Measurements from ENCODE around the gene LIN7B. TPM values are rescaled to one million over a fixed set of nuclear protein-coding genes. Genes with fewer than 3 reads are reported as not detected.

The LIN7B gene
- total RNA-seq, 1 experiment from 2014 or later: 11.8 TPM

DNA sequence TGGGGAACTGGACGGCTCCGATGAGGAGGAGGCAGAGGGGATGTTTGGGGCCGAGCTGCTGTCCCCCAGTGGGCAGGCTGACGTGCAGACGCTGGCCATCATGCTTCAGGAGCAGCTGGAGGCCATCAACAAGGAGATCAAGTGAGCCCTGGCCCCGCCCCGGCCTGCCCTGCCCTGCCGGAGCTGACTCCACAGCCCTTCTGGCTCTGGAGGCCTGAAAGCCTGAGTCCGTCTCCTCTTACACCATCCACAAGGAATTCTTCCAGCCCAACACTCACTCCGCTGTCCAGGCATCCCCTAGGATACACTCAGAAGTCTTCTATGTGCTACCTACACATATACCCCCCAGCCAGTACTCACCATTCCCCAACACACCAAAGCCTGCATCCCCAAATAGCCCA lies 22.6 kb downstream of the LIN7B start:
- H3K4me1 Mint-ChIP-seq (ENCODE audit: low read depth, unreplicated experiment): no peaks in the 10 kb centered on the region
- intact Hi-C loops (cut with micrococcal nuclease; ENCODE audit: unreplicated experiment): no loop called here
- H3K4me3 Mint-ChIP-seq (ENCODE audit: unreplicated experiment): no peak overlapping the region
- ChIA-PET CTCF (interaction anchor here (1.4 kb wide), 1 partner anchor 23 kb away, joined by 3 read pairs; no protein-coding TSS in a partner anchor), POLR2A (no interaction called here)
- peaks cover 21% of the 10 kb centered on the region for H3K36me3 Mint-ChIP-seq (ENCODE audit: insufficient read depth, unreplicated experiment)
- Histone ChIP-seq H3K36me3 (ENCODE audit: control insufficient read depth, insufficient read depth, low read length) (no peaks in the 10 kb centered on the region; the same call in 1 of the 2 replicates), H3K4me1 (no peaks in the 10 kb centered on the region), H3K27me3 (replicated peaks; ENCODE audit: control insufficient read depth, insufficient read depth, low read length) (no peaks in the 10 kb centered on the region), H3K9me3 (0 out of 2 replicates have a peak, but pooled peaks cover 4% of the 10 kb centered on the region), H3K4me3 (ENCODE audit: low read depth, low read length) (no peak overlapping the region)
- H3K27me3 Mint-ChIP-seq (ENCODE audit: insufficient read depth, unreplicated experiment): no peaks in the 10 kb centered on the region
- no peak overlapping the region for H3K27ac Mint-ChIP-seq (ENCODE audit: unreplicated experiment)
- TF ChIP-seq, protein P1, sequence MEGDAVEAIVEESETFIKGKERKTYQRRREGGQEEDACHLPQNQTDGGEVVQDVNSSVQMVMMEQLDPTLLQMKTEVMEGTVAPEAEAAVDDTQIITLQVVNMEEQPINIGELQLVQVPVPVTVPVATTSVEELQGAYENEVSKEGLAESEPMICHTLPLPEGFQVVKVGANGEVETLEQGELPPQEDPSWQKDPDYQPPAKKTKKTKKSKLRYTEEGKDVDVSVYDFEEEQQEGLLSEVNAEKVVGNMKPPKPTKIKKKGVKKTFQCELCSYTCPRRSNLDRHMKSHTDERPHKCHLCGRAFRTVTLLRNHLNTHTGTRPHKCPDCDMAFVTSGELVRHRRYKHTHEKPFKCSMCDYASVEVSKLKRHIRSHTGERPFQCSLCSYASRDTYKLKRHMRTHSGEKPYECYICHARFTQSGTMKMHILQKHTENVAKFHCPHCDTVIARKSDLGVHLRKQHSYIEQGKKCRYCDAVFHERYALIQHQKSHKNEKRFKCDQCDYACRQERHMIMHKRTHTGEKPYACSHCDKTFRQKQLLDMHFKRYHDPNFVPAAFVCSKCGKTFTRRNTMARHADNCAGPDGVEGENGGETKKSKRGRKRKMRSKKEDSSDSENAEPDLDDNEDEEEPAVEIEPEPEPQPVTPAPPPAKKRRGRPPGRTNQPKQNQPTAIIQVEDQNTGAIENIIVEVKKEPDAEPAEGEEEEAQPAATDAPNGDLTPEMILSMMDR (IDR thresholded peaks at IDR 0.05; ENCODE audit: insufficient read depth in 1 of 2, low read depth in 1 of 2, low read length in 1 of 2, severe bottlenecking in 1 of 2, unreplicated experiment in 1 of 2): no peak
- H3K9me3 Mint-ChIP-seq (ENCODE audit: unreplicated experiment): no peaks in the 10 kb centered on the region
- BruUV-seq (replicated peaks): no TSS peak
- no peak for DNase-seq

DNA sequence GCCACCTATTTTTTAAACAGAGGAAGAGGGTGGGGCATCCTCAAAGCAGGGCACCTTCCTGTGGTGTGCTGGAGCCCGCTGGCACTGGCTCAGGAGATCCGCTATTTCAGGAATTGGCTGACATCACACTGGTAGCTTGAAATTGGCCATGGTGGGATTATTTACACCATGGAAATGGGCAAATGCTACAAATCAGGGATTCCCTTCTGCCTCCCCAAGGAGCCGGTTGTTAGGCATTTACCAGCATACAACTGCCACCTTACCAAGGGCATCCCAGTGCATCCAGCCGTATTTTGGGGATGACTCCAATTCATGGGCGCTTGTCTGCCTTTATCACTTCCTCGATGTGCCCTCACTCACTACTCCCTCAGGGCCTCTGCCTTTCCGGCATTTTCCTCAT lies 26.8 kb downstream of the LIN7B start:
- no peaks in the 10 kb centered on the region for H3K4me1 ChIP-seq
- H3K36me3 ChIP-seq (ENCODE audit: control insufficient read depth, insufficient read depth, low read length): peaks cover 1% of the 10 kb centered on the region; the same call in 1 of the 2 replicates
- DNase-seq: no peak
- H3K9me3 Mint-ChIP-seq (ENCODE audit: unreplicated experiment): no peaks in the 10 kb centered on the region
- intact Hi-C loops (cut with micrococcal nuclease; ENCODE audit: unreplicated experiment): no loop called here
- no peaks in the 10 kb centered on the region for H3K27me3 ChIP-seq (replicated peaks; ENCODE audit: control insufficient read depth, insufficient read depth, low read length)
- peak overlapping the region; percentile 1 for H3K4me3 Mint-ChIP-seq (ENCODE audit: unreplicated experiment)
- H3K4me1 Mint-ChIP-seq (ENCODE audit: low read depth, unreplicated experiment): peaks cover 5% of the 10 kb centered on the region
- no peaks in the 10 kb centered on the region for H3K9me3 ChIP-seq
- TF ChIP-seq, protein P1 (IDR thresholded peaks at IDR 0.05; ENCODE audit: insufficient read depth in 1 of 2, low read depth in 1 of 2, low read length in 1 of 2, severe bottlenecking in 1 of 2, unreplicated experiment in 1 of 2): no peak
- H3K4me3 ChIP-seq (ENCODE audit: low read depth, low read length): no peak overlapping the region
- POLR2A ChIA-PET: no interaction called here
- no peaks in the 10 kb centered on the region for H3K27me3 Mint-ChIP-seq (ENCODE audit: insufficient read depth, unreplicated experiment)
- CTCF ChIA-PET: no interaction called here
- H3K27ac Mint-ChIP-seq (ENCODE audit: unreplicated experiment): no peak overlapping the region
- H3K36me3 Mint-ChIP-seq (ENCODE audit: insufficient read depth, unreplicated experiment): peaks cover 12% of the 10 kb centered on the region
- no TSS peak for BruUV-seq (replicated peaks)

DNA sequence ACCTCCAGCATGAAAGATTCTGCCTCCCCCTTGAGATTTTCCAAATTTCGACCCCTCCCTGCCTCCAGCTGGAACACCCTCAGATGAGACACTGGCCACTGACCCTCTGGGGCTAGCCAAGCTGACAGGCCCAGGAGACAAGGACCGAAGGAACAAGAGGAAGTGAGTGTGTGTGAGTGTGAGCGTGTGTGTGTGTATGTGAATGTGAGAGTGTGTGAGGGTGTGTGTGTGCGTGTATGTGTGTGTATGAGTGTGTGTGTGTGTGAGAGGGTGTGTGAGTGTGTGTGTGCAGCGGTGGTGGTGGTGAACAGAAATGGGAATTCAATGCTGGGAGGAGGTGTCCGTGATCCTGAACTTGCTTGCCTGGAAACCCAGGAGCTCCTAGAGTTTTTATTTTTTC lies 27.2 kb downstream of the LIN7B start:
- H3K4me1 ChIP-seq: no peaks in the 10 kb centered on the region
- H3K4me3 ChIP-seq (ENCODE audit: low read depth, low read length): no peak overlapping the region
- Mint-ChIP-seq H3K27ac (ENCODE audit: unreplicated experiment) (no peak overlapping the region), H3K4me3 (ENCODE audit: unreplicated experiment) (peak overlapping the region; percentile 1), H3K4me1 (ENCODE audit: low read depth, unreplicated experiment) (peaks cover 7% of the 10 kb centered on the region), H3K36me3 (ENCODE audit: insufficient read depth, unreplicated experiment) (peaks cover 13% of the 10 kb centered on the region), H3K9me3 (ENCODE audit: unreplicated experiment) (no peaks in the 10 kb centered on the region), H3K27me3 (ENCODE audit: insufficient read depth, unreplicated experiment) (no peaks in the 10 kb centered on the region)
- H3K27me3 ChIP-seq (replicated peaks; ENCODE audit: control insufficient read depth, insufficient read depth, low read length): no peaks in the 10 kb centered on the region
- H3K9me3 ChIP-seq: no peaks in the 10 kb centered on the region
- peaks cover 1% of the 10 kb centered on the region; the same call in 1 of the 2 replicates for H3K36me3 ChIP-seq (ENCODE audit: control insufficient read depth, insufficient read depth, low read length)
- ChIA-PET CTCF (no interaction called here), POLR2A (no interaction called here)
- TF ChIP-seq, protein P1 (IDR thresholded peaks at IDR 0.05; ENCODE audit: insufficient read depth in 1 of 2, low read depth in 1 of 2, low read length in 1 of 2, severe bottlenecking in 1 of 2, unreplicated experiment in 1 of 2): no peak
- intact Hi-C loops (cut with micrococcal nuclease; ENCODE audit: unreplicated experiment): no loop called here
- no TSS peak for BruUV-seq (replicated peaks)
- no peak for DNase-seq
